H9 (cell line): Measurements from ENCODE around the gene TP53BP2. TPM values are rescaled to one million over a fixed set of nuclear protein-coding genes. Genes with fewer than 3 reads are reported as not detected.

Source experiments
- DNase-seq: peaks from one replicate; pipeline ENCODE4 v3.0.0-alpha.2; 2017
- H2AFZ ChIP-seq: one replicate; pipeline ENCODE4 v1.6.1; 2013; ENCODE audit warnings: mild to moderate bottlenecking, low read length, control low read depth, moderate library complexity
- H2AK5ac ChIP-seq: 2 replicates; pipeline ENCODE4 v1.6.1; 2013; ENCODE audit warnings: low read length, control low read depth, mixed read lengths; ENCODE audit not compliant: insufficient read length
- H2BK120ac ChIP-seq: one replicate; pipeline ENCODE4 v1.6.1; 2013; ENCODE audit warnings: low read depth, mild to moderate bottlenecking, low read length, control low read depth, inconsistent platforms; ENCODE audit not compliant: poor library complexity, severe bottlenecking
- H2BK12ac ChIP-seq: 2 replicates; pipeline ENCODE4 v1.6.1; 2013; ENCODE audit warnings: low read length, control low read depth, mixed read lengths, low read depth; ENCODE audit not compliant: insufficient read length
- H2BK15ac ChIP-seq: 2 replicates; pipeline ENCODE4 v1.6.1; 2013; ENCODE audit warnings: low read depth, low read length, control low read depth
- H2BK20ac ChIP-seq: one replicate; pipeline ENCODE4 v1.6.1; 2013; ENCODE audit warnings: low read depth, mild to moderate bottlenecking, low read length, control low read depth, inconsistent platforms; ENCODE audit not compliant: poor library complexity, severe bottlenecking
- H2BK5ac ChIP-seq: 2 replicates; pipeline ENCODE4 v1.6.1; 2013; ENCODE audit warnings: low read length, control low read depth, mixed read lengths; ENCODE audit not compliant: insufficient read length
- H3K14ac ChIP-seq: 2 replicates; pipeline ENCODE4 v1.6.1; 2013; ENCODE audit warnings: low read length, control low read depth; ENCODE audit not compliant: insufficient read depth
- H3K18ac ChIP-seq: 2 replicates; pipeline ENCODE4 v1.6.1; 2013; ENCODE audit warnings: low read depth, mild to moderate bottlenecking, mixed read lengths, low read length, control low read depth; ENCODE audit not compliant: insufficient read length
- H3K23ac ChIP-seq: 2 replicates; pipeline ENCODE4 v1.6.1; 2013; ENCODE audit warnings: low read length, control low read depth, mixed read lengths, low read depth; ENCODE audit not compliant: insufficient read length
- H3K23me2 ChIP-seq: 2 replicates; pipeline ENCODE4 v1.6.1; 2013; ENCODE audit warnings: low read depth, mild to moderate bottlenecking, mixed read lengths, low read length, control low read depth; ENCODE audit not compliant: insufficient read length, poor library complexity, severe bottlenecking
- H3K27ac ChIP-seq: 2 replicates; pipeline ENCODE4 v1.5.1; 2013; ENCODE audit warnings: low read length, control low read depth, mixed read lengths, low read depth; ENCODE audit not compliant: insufficient read length
- H3K27me3 ChIP-seq: 2 replicates; pipeline ENCODE4 v1.6.1; 2013; ENCODE audit warnings: low read length, control low read depth, inconsistent platforms; ENCODE audit not compliant: insufficient read depth
- H3K4ac ChIP-seq: 2 replicates; pipeline ENCODE4 v1.6.1; 2013; ENCODE audit warnings: low read depth, mild to moderate bottlenecking, control low read depth, inconsistent platforms, low read length, moderate library complexity
- H3K4me1 ChIP-seq: 2 replicates; pipeline ENCODE4 v1.6.1; 2013; ENCODE audit warnings: low read length, control low read depth, inconsistent platforms; ENCODE audit not compliant: insufficient read depth
- H3K4me2 ChIP-seq: 2 replicates; pipeline ENCODE4 v1.6.1; 2013; ENCODE audit warnings: low read length, control low read depth, mixed read lengths; ENCODE audit not compliant: insufficient read length, insufficient read depth
- H3K56ac ChIP-seq: 2 replicates; pipeline ENCODE4 v1.6.1; 2013; ENCODE audit warnings: low read depth, mild to moderate bottlenecking, mixed read lengths, low read length, control low read depth; ENCODE audit not compliant: insufficient read length
- H3K79me1 ChIP-seq: 2 replicates; pipeline ENCODE4 v1.6.1; 2013; ENCODE audit warnings: low read depth, mild to moderate bottlenecking, moderate library complexity, low read length, control low read depth, inconsistent platforms; ENCODE audit not compliant: insufficient read depth, poor library complexity, severe bottlenecking
- H3K79me2 ChIP-seq: 2 replicates; pipeline ENCODE4 v1.6.1; 2013; ENCODE audit warnings: low read length, control low read depth, inconsistent platforms; ENCODE audit not compliant: insufficient read depth
- H3K9ac ChIP-seq: 2 replicates; pipeline ENCODE4 v1.6.1; 2013; ENCODE audit warnings: low read length, control low read depth, mixed read lengths; ENCODE audit not compliant: insufficient read length; ENCODE audit errors: extremely low read depth
- H3K9me3 ChIP-seq: one replicate; pipeline ENCODE4 v1.6.1; 2013; ENCODE audit warnings: low read depth, low read length, inconsistent platforms; ENCODE audit not compliant: control insufficient read depth
- H3T11ph ChIP-seq: one replicate; pipeline ENCODE4 v1.6.1; 2013; ENCODE audit warnings: mild to moderate bottlenecking, low read length, control low read depth, inconsistent platforms
- H4K20me1 ChIP-seq: one replicate; pipeline ENCODE4 v1.6.1; 2013; ENCODE audit not compliant: control insufficient read depth, insufficient read length, insufficient read depth
- H4K5ac ChIP-seq: 2 replicates; pipeline ENCODE4 v1.6.1; 2013; ENCODE audit warnings: low read depth, mild to moderate bottlenecking, mixed read lengths, low read length, control low read depth; ENCODE audit not compliant: insufficient read length
- H4K8ac ChIP-seq: replicated peaks from 2 replicates; pipeline ENCODE4 v1.6.1; 2013; ENCODE audit warnings: low read length, control low read depth, mixed read lengths, low read depth; ENCODE audit not compliant: insufficient read length
- H4K91ac ChIP-seq: 2 replicates; pipeline ENCODE4 v1.6.1; 2013; ENCODE audit warnings: low read depth, mild to moderate bottlenecking, moderate library complexity, mixed read lengths, low read length, control low read depth; ENCODE audit not compliant: insufficient read length
- H3K27ac Mint-ChIP-seq, 3 experiments: 2 replicates in 2 of 3; 3 replicates in 1 of 3; pipeline ENCODE4 v1.8.0; 2020 to 2021; ENCODE audit warnings: mixed read lengths in 3 of 3, mild to moderate bottlenecking in 1 of 3, moderate library complexity in 1 of 3
- H3K27me3 Mint-ChIP-seq: 2 replicates; pipeline ENCODE4 v1.8.0; 2021; ENCODE audit warnings: low read depth, mild to moderate bottlenecking, moderate library complexity, mixed read lengths
- H3K36me3 Mint-ChIP-seq, 3 experiments: 2 replicates in 2 of 3; 3 replicates in 1 of 3; pipeline ENCODE4 v1.8.0; 2020 to 2021; ENCODE audit warnings: low read depth in 3 of 3, mixed read lengths in 3 of 3; ENCODE audit not compliant: insufficient read depth in 1 of 3
- H3K4me1 Mint-ChIP-seq, 2 experiments: 2 replicates each; pipeline ENCODE4 v1.8.0; 2020; ENCODE audit warnings: mixed read lengths in 2 of 2
- H3K4me3 Mint-ChIP-seq, 2 experiments: 2 replicates in 1 of 2; 3 replicates in 1 of 2; pipeline ENCODE4 v1.8.0; 2020 to 2021; ENCODE audit warnings: mild to moderate bottlenecking in 2 of 2, mixed read lengths in 2 of 2, moderate library complexity in 1 of 2
- H3K9me3 Mint-ChIP-seq, 2 experiments: 2 replicates in 1 of 2; 3 replicates in 1 of 2; pipeline ENCODE4 v1.8.0; 2020; ENCODE audit warnings: mild to moderate bottlenecking in 2 of 2, mixed read lengths in 2 of 2, moderate library complexity in 1 of 2
- WGBS: extraction: QIAGEN DNeasy Blood & Tissue Kit; methylation state at CpG from one replicate; pipeline ENCODE4 v1.1.7; 2013; ENCODE audit warnings: missing lambda C conversion rate, low lambda C conversion rate, mixed read lengths; ENCODE audit not compliant: insufficient read length; ENCODE audit errors: extremely low coverage; 5-methylcytosine and 5-hydroxymethylcytosine counted together
- total RNA-seq: library from RNA; stranded (reverse); gene quantifications from 2 replicates; pipeline ENCODE4 v1.2.1, GENCODE V29; 2021
- TF ChIP-seq, protein P1 (sequence below): fragments of 200-600 bp; sonication (generic); conservative IDR thresholded peaks from 3 replicates; pipeline ENCODE4 v1.8.0; 2021; ENCODE audit warnings: antibody characterized with exemption, mild to moderate bottlenecking

The TP53BP2 gene
- total RNA-seq, 1 experiment from 2014 or later, result 49.7 TPM

DNA sequence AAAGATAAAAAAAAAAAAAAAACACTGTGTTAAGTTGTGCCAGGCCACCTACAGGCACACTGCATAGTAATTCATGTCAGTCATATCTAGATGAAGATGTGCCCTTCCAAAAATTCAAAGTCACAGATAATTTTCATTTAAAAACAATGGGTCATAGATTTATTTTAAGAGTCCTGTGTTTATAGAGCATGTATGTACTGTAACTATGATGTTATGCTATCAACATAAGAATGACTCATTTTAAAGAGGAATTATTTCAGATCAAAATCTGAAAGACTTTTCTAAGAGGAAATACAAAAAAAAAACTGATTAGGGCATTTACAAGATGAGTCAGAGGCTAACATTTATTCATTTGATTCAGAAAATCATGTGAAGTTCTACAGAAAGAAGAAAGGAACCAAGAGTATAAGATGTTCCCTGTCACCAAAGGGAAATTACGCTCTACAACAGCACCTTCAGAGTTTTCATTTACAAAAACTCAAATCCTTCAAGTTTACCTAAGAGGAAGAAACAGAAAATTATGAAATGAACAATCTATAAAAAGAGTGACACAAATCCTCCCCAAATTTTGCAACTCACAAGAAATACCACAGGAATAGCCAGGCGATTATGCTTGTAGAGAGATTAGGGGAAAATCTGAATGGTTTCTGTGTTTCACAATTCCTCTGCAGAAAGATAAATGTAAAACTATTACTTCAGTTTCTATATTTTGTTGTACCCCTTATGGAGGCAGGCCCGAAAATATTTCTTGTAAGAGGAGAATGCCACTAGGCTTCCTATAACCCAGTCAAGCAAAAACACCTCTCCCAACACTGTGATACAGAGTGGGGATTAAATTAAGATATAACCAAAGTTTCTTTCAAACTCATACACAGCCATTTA, 13.8 kb downstream of the TP53BP2 start:
- H3K4me2 ChIP-seq, result no peak overlapping the region
- no peak overlapping the region for H3K4ac ChIP-seq
- no peak overlapping the region for H3K9ac ChIP-seq
- no peak overlapping the region for H2BK5ac ChIP-seq
- TF ChIP-seq, protein P1, sequence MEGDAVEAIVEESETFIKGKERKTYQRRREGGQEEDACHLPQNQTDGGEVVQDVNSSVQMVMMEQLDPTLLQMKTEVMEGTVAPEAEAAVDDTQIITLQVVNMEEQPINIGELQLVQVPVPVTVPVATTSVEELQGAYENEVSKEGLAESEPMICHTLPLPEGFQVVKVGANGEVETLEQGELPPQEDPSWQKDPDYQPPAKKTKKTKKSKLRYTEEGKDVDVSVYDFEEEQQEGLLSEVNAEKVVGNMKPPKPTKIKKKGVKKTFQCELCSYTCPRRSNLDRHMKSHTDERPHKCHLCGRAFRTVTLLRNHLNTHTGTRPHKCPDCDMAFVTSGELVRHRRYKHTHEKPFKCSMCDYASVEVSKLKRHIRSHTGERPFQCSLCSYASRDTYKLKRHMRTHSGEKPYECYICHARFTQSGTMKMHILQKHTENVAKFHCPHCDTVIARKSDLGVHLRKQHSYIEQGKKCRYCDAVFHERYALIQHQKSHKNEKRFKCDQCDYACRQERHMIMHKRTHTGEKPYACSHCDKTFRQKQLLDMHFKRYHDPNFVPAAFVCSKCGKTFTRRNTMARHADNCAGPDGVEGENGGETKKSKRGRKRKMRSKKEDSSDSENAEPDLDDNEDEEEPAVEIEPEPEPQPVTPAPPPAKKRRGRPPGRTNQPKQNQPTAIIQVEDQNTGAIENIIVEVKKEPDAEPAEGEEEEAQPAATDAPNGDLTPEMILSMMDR, result no peak
- no peak overlapping the region for H3T11ph ChIP-seq
- H3K18ac ChIP-seq, result no peak overlapping the region
- no peaks in the 10 kb centered on the region for H4K20me1 ChIP-seq
- no peaks in the 10 kb centered on the region for H3K23me2 ChIP-seq
- Mint-ChIP-seq H3K27me3 (no peaks in the 10 kb centered on the region), H3K4me1 (peaks cover 14 to 17% of the 10 kb centered on the region in 2 experiments), H3K27ac (no peak overlapping the region), H3K36me3 (peaks cover 0 to 6% (median 0%) of the 10 kb centered on the region in 3 experiments; a peak in 1 of 7 replicates), H3K9me3 (no peaks in the 10 kb centered on the region), H3K4me3 (no peak overlapping the region)
- H4K8ac ChIP-seq, result no peak overlapping the region
- no peak overlapping the region for H2BK20ac ChIP-seq
- no peak overlapping the region for H3K27ac ChIP-seq
- no peak overlapping the region for H4K91ac ChIP-seq
- peaks cover 6% of the 10 kb centered on the region; the same call in 1 of the 2 replicates for H3K79me2 ChIP-seq
- DNase-seq, result no peak
- H2AK5ac ChIP-seq, result no peak overlapping the region
- H2BK12ac ChIP-seq, result no peak overlapping the region
- no peak overlapping the region for H3K56ac ChIP-seq
- no CpG with 5 or more reads among the region's 3 CpGs for WGBS
- H3K23ac ChIP-seq, result no peak overlapping the region
- no peak overlapping the region for H4K5ac ChIP-seq
- no peaks in the 10 kb centered on the region for H3K9me3 ChIP-seq
- H3K4me1 ChIP-seq, result peaks cover 7% of the 10 kb centered on the region; the same call in 1 of the 2 replicates
- no peak overlapping the region for H2BK15ac ChIP-seq
- H3K27me3 ChIP-seq, result no peaks in the 10 kb centered on the region
- H2AFZ ChIP-seq, result no peak overlapping the region
- no peak overlapping the region for H3K14ac ChIP-seq
- H3K79me1 ChIP-seq, result peaks cover 8% of the 10 kb centered on the region
- H2BK120ac ChIP-seq, result no peak overlapping the region
